ENCODE data around the gene DNAJC13. TPM values are rescaled to one million over a fixed set of nuclear protein-coding genes. Genes with fewer than 3 reads are reported as not detected.

The DNAJC13 gene
- total and polyA plus RNA-seq, 2 of the 8 experiments (the other 6 are each of a cell fraction or from before 2014, with no cell fraction given): 7.9 to 28.8 TPM

GRCh38 chr3:132435224-132435910 lies 18.1 kb downstream of the DNAJC13 start (continued):
- no peak for TF ChIP-seq CHD7 (IDR thresholded peaks at IDR 0.05; ENCODE audit: insufficient replicate concordance, low read length)
- TF ChIP-seq ATF3 (IDR thresholded peaks at IDR 0.05; ENCODE audit: insufficient read depth, low read depth, low read length): no peak
- TF ChIP-seq CBX8 (IDR thresholded peaks at IDR 0.05; ENCODE audit: borderline replicate concordance, low read depth, low read length): no peak
- no peak for TF ChIP-seq CTBP2 (IDR thresholded peaks at IDR 0.05; ENCODE audit: borderline replicate concordance, insufficient read depth, insufficient read length, low read length)
- no peak for TF ChIP-seq EZH2 (IDR thresholded peaks at IDR 0.05; ENCODE audit: low read depth, low read length, severe bottlenecking)
- TF ChIP-seq NANOG (IDR thresholded peaks at IDR 0.05; ENCODE audit: insufficient read depth, low read depth, low read length, poor library complexity, severe bottlenecking): no peak
